ENCODE results near the gene NT5DC1. TPM values are rescaled to one million over a fixed set of nuclear protein-coding genes. Genes with fewer than 3 reads are reported as not detected.

The NT5DC1 gene
- total RNA-seq, 1 experiment from 2014 or later: 37.9 TPM

- TF ChIP-seq EZH2 (IDR thresholded peaks at IDR 0.05; ENCODE audit: borderline replicate concordance, low read depth, low read length, poor library complexity, severe bottlenecking) (no peak), CTCF (conservative IDR thresholded peaks at IDR 0.05; ENCODE audit: low read depth, low read length) (no peak)
- POLR2A ChIA-PET (ENCODE audit: low non-redundant PET): no interaction called here
- BruUV-seq (replicated peaks): no TSS peak
- Histone ChIP-seq H3K27ac (ENCODE audit: low read depth, low read length, poor library complexity, severe bottlenecking) (no peak overlapping the region), H3K9me3 (ENCODE audit: low read depth, low read length, poor library complexity, severe bottlenecking) (no peaks in the 10 kb centered on the region), H3K27me3 (replicated peaks; ENCODE audit: insufficient read depth, low read depth, low read length, poor library complexity) (no peaks in the 10 kb centered on the region), H3K4me3 (ENCODE audit: low read depth, low read length, poor library complexity, severe bottlenecking) (no peak overlapping the region), H3K4me1 (ENCODE audit: insufficient read depth, low read length, poor library complexity, severe bottlenecking) (no peaks in the 10 kb centered on the region), H3K36me3 (ENCODE audit: insufficient read depth, low read length, poor library complexity, severe bottlenecking) (no peaks in the 10 kb centered on the region)
- DNase-seq (ENCODE audit: low spot score): peak; percentile 27
- intact Hi-C loops (cut with micrococcal nuclease; ENCODE audit: unreplicated experiment): no loop called here
- CTCF ChIA-PET: no interaction called here
Measured at GRCh38 chr6:116159782-116160524, 59.3 kb downstream of the NT5DC1 start.

- intact Hi-C loops (cut with micrococcal nuclease; ENCODE audit: unreplicated experiment): no loop called here
- peaks cover 7% of the 10 kb centered on the region for H3K9me3 ChIP-seq (ENCODE audit: low read depth, low read length, poor library complexity, severe bottlenecking)
- BruUV-seq (replicated peaks): no TSS peak
- H3K4me1 ChIP-seq (ENCODE audit: insufficient read depth, low read length, poor library complexity, severe bottlenecking): no peaks in the 10 kb centered on the region
- H3K27ac ChIP-seq (ENCODE audit: low read depth, low read length, poor library complexity, severe bottlenecking): no peak overlapping the region
- no peaks in the 10 kb centered on the region for H3K36me3 ChIP-seq (ENCODE audit: insufficient read depth, low read length, poor library complexity, severe bottlenecking)
- CTCF ChIA-PET: no interaction called here
- TF ChIP-seq EZH2 (IDR thresholded peaks at IDR 0.05; ENCODE audit: borderline replicate concordance, low read depth, low read length, poor library complexity, severe bottlenecking): no peak
- no peak for TF ChIP-seq CTCF (conservative IDR thresholded peaks at IDR 0.05; ENCODE audit: low read depth, low read length)
- no peaks in the 10 kb centered on the region for H3K27me3 ChIP-seq (replicated peaks; ENCODE audit: insufficient read depth, low read depth, low read length, poor library complexity)
- POLR2A ChIA-PET (ENCODE audit: low non-redundant PET): no interaction called here
- H3K4me3 ChIP-seq (ENCODE audit: low read depth, low read length, poor library complexity, severe bottlenecking): no peak overlapping the region
- peak; percentile 10 for DNase-seq (ENCODE audit: low spot score)
Measured at GRCh38 chr6:116165596-116165995, 64.9 kb downstream of the NT5DC1 start.

- TF ChIP-seq CTCF (conservative IDR thresholded peaks at IDR 0.05; ENCODE audit: low read depth, low read length): no peak
- Histone ChIP-seq H3K4me1 (ENCODE audit: insufficient read depth, low read length, poor library complexity, severe bottlenecking) (no peaks in the 10 kb centered on the region), H3K36me3 (ENCODE audit: insufficient read depth, low read length, poor library complexity, severe bottlenecking) (no peaks in the 10 kb centered on the region), H3K4me3 (ENCODE audit: low read depth, low read length, poor library complexity, severe bottlenecking) (no peak overlapping the region), H3K9me3 (ENCODE audit: low read depth, low read length, poor library complexity, severe bottlenecking) (peaks cover 7% of the 10 kb centered on the region), H3K27me3 (replicated peaks; ENCODE audit: insufficient read depth, low read depth, low read length, poor library complexity) (no peaks in the 10 kb centered on the region), H3K27ac (ENCODE audit: low read depth, low read length, poor library complexity, severe bottlenecking) (no peak overlapping the region)
- no TSS peak for BruUV-seq (replicated peaks)
- intact Hi-C loops (cut with micrococcal nuclease; ENCODE audit: unreplicated experiment): no loop called here
- DNase-seq (ENCODE audit: low spot score): no peak
- ChIA-PET CTCF (no interaction called here), POLR2A (ENCODE audit: low non-redundant PET) (no interaction called here)
Measured at GRCh38 chr6:116166369-116166768, 65.7 kb downstream of the NT5DC1 start.
